NOMO-1 (cell line): ENCODE measurements around the gene PRR36.

Source experiments
- DNase-seq, 2 experiments: peaks; one replicate each; lab custom pipeline; 2025; ENCODE audit not compliant: unreplicated experiment in 2 of 2; lab: John Stamatoyannopoulos, UW

The PRR36 gene

DNA sequence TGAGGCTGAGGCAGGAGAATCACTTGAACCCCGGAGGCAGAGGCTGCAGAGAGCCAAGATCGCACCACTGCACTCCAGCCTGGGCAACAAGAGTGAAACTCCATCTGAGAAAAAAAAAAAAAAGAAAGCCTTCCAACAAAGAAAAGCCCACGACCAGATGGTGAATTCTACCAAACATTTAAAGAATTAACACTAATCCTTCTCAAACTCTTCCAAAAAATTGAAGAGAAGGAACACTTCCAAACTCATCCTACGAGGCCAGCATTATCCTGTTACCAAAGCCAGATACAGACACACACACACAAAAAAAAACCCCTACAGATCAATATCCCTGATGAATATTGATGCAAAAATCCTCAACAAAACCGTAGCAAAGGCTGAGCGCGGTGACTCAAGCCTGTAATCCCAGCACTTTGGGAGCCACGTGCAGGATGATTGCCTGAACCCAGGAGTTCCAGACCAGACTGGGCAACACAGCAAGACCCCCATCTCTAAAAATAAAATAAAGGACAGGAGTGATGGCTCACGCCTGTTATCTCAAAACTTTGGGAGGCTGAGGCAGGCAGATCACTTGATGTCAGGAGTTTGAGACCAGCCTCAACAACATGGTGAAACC is 50.4 kb downstream of the PRR36 start:
- DNase-seq: no peak

DNA sequence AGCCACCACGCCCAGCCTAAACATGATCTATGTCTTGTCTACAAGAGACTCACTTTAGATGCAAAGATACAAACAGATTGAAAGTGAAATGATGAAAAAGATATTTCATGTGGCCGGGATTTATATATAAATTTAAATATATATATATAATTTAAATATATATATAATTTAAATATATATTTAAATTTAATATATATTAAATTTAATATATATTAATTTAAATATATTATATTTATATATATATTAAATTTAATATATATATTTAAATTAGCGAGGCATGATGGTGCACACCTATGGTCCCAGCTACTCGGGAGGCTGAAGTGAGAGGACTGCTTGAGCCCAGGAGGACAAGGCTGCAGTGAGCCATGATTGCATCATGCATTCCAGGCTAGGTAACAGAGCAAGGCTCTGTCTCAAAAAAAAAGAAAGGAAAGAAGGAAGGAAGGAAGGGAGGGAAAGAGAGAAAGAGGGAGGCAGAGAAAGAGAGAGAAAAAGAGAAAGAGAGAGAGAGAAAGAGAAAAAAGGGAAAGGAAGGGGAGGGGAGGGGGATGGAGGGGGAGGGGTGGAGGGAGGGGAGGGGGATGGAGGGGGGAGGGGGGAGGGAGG is 51.2 kb downstream of the PRR36 start:
- no peak for DNase-seq

DNA sequence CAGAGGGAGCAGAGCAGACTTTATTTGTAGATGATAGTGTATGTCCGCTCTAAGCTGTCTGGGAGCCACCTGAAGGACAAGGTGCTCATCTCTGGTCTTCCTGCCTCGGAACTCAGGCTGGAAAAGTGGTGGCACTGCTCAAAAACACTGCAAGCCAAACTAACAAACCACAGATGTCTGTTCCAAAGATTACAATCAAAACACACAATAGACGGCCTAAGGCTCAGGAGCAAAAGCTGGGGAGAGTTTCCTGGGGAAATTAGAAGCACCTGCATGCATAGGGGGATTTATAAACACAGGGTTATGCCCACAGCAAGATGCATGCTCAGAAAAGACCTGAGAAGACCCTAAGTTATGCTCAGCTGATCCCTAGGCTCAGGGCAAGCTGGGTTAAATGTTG is 53.6 kb downstream of the PRR36 start:
- no peak for DNase-seq

DNA sequence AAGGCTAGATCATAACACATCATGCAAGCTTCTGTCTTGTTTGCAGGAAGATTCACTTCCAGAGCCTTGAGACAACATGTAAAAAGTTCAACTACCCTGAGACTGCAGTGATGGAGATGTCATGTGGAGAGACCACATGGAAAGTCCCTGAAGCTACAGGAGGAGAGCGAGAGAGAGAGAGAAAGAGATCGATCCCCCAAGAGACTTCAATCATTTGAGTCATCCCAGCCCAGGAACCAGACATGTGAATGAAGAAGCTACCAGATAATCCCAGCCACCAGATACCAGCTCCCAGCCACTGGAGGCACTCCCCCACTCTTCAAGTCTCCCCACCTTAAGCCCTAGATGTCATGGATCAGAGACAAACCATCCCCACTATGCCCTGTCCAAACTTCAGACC is 54.9 kb downstream of the PRR36 start:
- DNase-seq: no peak

DNA sequence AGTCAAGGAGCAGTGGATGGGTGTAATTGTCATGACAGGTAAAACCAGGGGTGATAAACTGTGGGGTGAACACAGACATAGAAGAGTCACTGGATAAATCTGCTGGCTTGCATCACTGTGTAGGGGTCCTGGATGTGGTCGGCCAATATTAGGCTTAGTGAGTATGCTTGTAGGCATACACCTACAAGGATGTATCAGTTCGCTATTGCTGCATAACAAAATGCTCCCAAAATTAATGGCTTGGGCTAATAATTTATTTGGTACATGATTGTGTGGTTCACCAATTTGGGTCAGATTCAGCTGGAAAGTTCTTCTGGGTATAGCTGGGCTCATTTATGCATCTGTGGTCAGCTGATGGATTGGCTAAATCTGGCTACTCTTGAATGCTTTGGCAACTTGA is 55.4 kb downstream of the PRR36 start:
- DNase-seq: no peak
